Erythroblast (primary cell): ENCODE results near the gene DLEC1.

Source experiments
- GATA1 ChIP-seq: IDR thresholded peaks from 2 replicates; pipeline ENCODE4 v1.6.1; 2011; ENCODE audit warnings: low read depth, mild to moderate bottlenecking, control low read depth, low read length, moderate library complexity
- POLR2A ChIP-seq: IDR thresholded peaks from 2 replicates; pipeline ENCODE4 v1.6.1; 2011; ENCODE audit warnings: mild to moderate bottlenecking, low read length

- TF ChIP-seq POLR2A (no peak), GATA1 (no peak)
Measured at GRCh38 chr3:38117163-38117716, 78.2 kb downstream of the DLEC1 start.
